Naive B cell (primary cell): Measurements from ENCODE around the gene TLL2. TPM values are rescaled to one million over a fixed set of nuclear protein-coding genes. Genes with fewer than 3 reads are reported as not detected.

Source experiments
- ATAC-seq, 2 donors: fragments of 150-1000 bp; cut with Tn5 transposase; 2 replicates each; pipeline ENCODE4 v1.10.0; 2021; ENCODE audit warnings: low read depth in 2 of 2, mild to moderate bottlenecking in 2 of 2, moderate library complexity in 2 of 2
- DNase-seq: peaks from one replicate; pipeline ENCODE4 v3.0.0; 2022
- H3K27ac Mint-ChIP-seq, 6 donors: one replicate each; pipeline ENCODE4 v1.8.0; 2020 to 2022; ENCODE audit warnings: mild to moderate bottlenecking in 6 of 6, mixed read lengths in 6 of 6, moderate library complexity in 5 of 6, inconsistent platforms in 2 of 6
- H3K27me3 Mint-ChIP-seq, 3 donors: one replicate each; pipeline ENCODE4 v1.8.0; 2021 to 2022; ENCODE audit warnings: mixed read lengths in 3 of 3, mild to moderate bottlenecking in 1 of 3
- H3K36me3 Mint-ChIP-seq, 2 donors: one replicate each; pipeline ENCODE4 v1.8.0; 2020 to 2022; ENCODE audit warnings: mixed read lengths in 2 of 2, inconsistent platforms in 1 of 2, mild to moderate bottlenecking in 1 of 2
- H3K4me1 Mint-ChIP-seq, 3 donors: one replicate each; pipeline ENCODE4 v1.8.0; 2020 to 2022; ENCODE audit warnings: mixed read lengths in 3 of 3, inconsistent platforms in 1 of 3, mild to moderate bottlenecking in 1 of 3, moderate library complexity in 1 of 3
- H3K4me3 Mint-ChIP-seq, 8 donors: one replicate each; pipeline ENCODE4 v1.8.0; 2020 to 2022; ENCODE audit warnings: mild to moderate bottlenecking in 8 of 8, mixed read lengths in 8 of 8, moderate library complexity in 8 of 8, inconsistent platforms in 2 of 8
- H3K9me3 Mint-ChIP-seq, 7 donors: one replicate each; pipeline ENCODE4 v1.8.0; 2020 to 2022; ENCODE audit warnings: mixed read lengths in 7 of 7, mild to moderate bottlenecking in 5 of 7, inconsistent platforms in 2 of 7, moderate library complexity in 1 of 7
- polyA plus RNA-seq, 6 donors: library from polyadenylated mRNA; unstranded; fragments of 300-500 nt; fragmentation: Illumina TruSeq; gene quantifications; one replicate each; pipeline ENCODE4 v1.2.3, GENCODE V29; 2021; ENCODE audit warnings: low read depth in 6 of 6

TLL2 gene
- polyA plus RNA-seq, 6 donors from 2014 or later = 0.03 to 0.77 (median 0.32) TPM; not detected in 2

GRCh38 chr10:96448021-96448457 lies 65.7 kb downstream of the TLL2 start:
- Mint-ChIP-seq H3K27me3 (peaks cover 19 to 41% (median 38%) of the 10 kb centered on the region in 3 donors), H3K9me3 (no peaks in the 10 kb centered on the region), H3K36me3 (no peaks in the 10 kb centered on the region), H3K4me3 (no peak overlapping the region), H3K27ac (no peak overlapping the region), H3K4me1 (no peaks in the 10 kb centered on the region)
- DNase-seq = no peak
- no peak for ATAC-seq

DNA sequence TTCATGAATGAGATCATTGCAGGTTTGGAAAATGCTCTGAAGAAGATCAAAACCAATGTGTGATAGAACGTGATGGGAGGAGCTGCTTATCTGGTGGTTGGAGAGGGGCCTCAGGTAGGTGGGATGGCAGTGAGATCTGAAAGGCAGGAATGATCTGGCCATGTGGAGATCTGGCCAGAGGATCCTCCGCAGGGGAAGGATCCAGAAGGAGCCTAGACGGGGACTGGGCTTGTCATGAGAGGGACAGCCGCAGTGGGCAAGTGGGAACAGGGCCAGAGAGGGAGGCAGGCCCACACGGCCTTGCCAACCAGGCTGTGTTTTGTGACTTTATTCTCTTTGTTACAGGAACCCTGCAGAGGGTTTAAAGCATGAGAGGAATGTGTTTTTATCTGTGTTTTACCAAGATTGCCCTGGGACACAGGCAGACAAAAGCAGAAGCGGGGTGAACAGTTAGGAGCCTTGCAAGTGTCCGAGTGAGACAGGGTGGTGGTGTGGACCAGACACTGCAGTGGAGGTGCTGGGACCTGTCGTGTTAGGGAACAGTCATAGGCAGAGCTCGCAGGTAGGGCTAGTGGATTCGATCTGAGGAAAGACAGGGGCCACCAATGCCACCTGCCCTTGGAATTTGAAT lies 66.6 kb downstream of the TLL2 start:
- no peak for DNase-seq
- H3K4me1 Mint-ChIP-seq = no peaks in the 10 kb centered on the region
- peak overlapping the region in 1 of 6 donors; percentile 34 for H3K27ac Mint-ChIP-seq
- no peaks in the 10 kb centered on the region for H3K9me3 Mint-ChIP-seq
- no peak overlapping the region for H3K4me3 Mint-ChIP-seq
- H3K36me3 Mint-ChIP-seq = no peaks in the 10 kb centered on the region
- peaks cover 19 to 39% (median 38%) of the 10 kb centered on the region in 3 donors for H3K27me3 Mint-ChIP-seq
- no peak for ATAC-seq

DNA sequence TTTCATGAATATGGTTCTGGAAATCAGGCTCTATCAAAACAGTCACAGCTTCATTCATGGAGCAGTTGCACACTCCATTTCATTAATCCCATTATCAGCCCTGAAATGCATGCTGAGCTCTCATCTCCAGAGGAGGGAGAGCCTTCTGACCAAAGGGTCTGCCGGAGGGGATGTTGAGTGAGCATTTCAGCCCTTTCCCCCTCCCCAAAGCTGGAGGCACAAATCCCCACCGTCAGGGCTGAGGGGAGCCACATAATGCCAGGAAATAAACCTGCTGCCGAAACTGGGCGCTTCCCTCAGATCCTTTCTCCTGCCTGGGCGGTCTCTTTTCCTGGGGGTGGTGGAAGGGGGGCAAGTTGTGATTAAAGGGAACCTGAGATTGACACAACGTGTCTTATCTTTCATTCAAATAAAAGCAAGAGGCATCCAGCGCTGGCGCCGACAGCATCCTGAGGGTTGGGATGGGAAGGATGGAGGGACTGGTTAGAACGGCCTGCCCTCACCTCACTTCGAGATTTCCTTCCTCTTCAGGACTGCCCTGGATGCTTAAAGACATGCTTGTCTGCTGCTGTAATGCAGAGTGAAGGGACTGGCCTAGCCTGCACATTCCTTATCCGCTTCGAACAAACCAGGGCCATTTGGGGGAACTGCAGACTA lies 71.6 kb downstream of the TLL2 start:
- H3K4me3 Mint-ChIP-seq = no peak overlapping the region
- H3K9me3 Mint-ChIP-seq = peaks cover 0 to 1% (median 0%) of the 10 kb centered on the region in 7 donors
- no peaks in the 10 kb centered on the region for H3K36me3 Mint-ChIP-seq
- no peaks in the 10 kb centered on the region for H3K4me1 Mint-ChIP-seq
- H3K27ac Mint-ChIP-seq = no peak overlapping the region
- ATAC-seq = no peak
- DNase-seq = no peak
- peaks cover 11 to 28% (median 19%) of the 10 kb centered on the region in 3 donors for H3K27me3 Mint-ChIP-seq

- Mint-ChIP-seq H3K4me3 (peak overlapping the region in 1 of 8 donors; percentile 29), H3K27ac (no peak overlapping the region), H3K27me3 (peaks cover 4 to 21% (median 12%) of the 10 kb centered on the region in 3 donors), H3K36me3 (no peaks in the 10 kb centered on the region), H3K9me3 (peaks cover 0 to 1% (median 0%) of the 10 kb centered on the region in 7 donors), H3K4me1 (no peaks in the 10 kb centered on the region)
- DNase-seq (no peak), ATAC-seq (no peak)
Measured at GRCh38 chr10:96441322-96441885, 72.3 kb downstream of the TLL2 start.

DNA sequence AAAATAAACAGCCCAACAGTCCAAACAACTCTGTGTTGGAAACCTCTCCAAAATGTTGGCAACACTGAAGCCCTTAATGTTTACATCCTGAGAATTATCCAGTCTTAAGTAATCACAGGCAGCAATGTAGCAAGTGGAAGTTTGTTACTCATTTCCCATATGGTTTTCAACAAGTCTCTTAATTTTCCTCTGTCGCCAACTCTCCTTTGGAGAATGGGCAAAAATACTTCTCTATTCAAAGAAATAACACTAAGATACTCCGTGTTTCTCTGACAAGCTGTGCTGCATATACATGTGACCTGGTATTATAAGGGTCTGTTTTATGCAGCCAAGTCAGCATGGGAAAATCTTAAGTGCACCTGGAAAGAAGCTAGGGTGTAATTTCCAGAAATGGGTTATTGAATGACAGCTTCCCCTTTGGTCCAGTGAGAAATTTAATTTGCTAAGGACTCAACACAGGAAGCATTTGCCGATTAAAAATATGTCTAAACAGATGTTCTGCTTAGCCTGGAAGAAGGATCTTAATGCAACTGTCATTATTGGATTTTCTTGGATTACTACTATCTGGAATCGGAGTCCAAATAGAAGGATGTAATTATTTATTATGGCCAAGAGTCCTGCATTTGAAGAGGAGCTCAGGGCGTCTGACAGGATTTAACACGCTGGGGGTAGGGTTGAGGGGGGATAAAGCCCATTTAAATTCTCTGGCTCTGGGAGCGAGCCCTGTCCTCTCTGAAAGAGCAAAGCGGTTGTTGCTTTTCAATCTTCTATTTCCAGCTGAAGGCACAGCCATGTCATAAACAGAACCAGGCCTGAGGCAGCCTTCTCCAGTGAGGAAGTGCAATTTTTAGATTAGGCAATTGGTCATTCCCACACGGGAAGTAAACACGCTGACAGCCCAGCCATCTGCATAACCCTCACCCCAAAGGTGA lies 73.1 kb downstream of the TLL2 start:
- no peaks in the 10 kb centered on the region for H3K4me1 Mint-ChIP-seq
- peaks cover 0 to 4% of the 10 kb centered on the region in 2 donors for H3K36me3 Mint-ChIP-seq
- peaks cover 0 to 6% (median 3%) of the 10 kb centered on the region in 7 donors for H3K9me3 Mint-ChIP-seq
- no peak overlapping the region for H3K4me3 Mint-ChIP-seq
- no peak for DNase-seq
- H3K27ac Mint-ChIP-seq = peak overlapping the region in 1 of 6 donors; percentile 15
- peaks cover 0 to 18% (median 7%) of the 10 kb centered on the region in 3 donors for H3K27me3 Mint-ChIP-seq
- no peak for ATAC-seq

GRCh38 chr10:96439725-96440124 lies 74.0 kb downstream of the TLL2 start:
- DNase-seq (no peak), ATAC-seq (no peak)
- no peak overlapping the region for H3K27ac Mint-ChIP-seq
- H3K4me3 Mint-ChIP-seq = no peak overlapping the region
- H3K27me3 Mint-ChIP-seq = peaks cover 0 to 14% (median 7%) of the 10 kb centered on the region in 3 donors
- peaks cover 0 to 4% of the 10 kb centered on the region in 2 donors for H3K36me3 Mint-ChIP-seq
- peaks cover 3 to 13% (median 7%) of the 10 kb centered on the region in 7 donors for H3K9me3 Mint-ChIP-seq
- no peaks in the 10 kb centered on the region for H3K4me1 Mint-ChIP-seq

DNA sequence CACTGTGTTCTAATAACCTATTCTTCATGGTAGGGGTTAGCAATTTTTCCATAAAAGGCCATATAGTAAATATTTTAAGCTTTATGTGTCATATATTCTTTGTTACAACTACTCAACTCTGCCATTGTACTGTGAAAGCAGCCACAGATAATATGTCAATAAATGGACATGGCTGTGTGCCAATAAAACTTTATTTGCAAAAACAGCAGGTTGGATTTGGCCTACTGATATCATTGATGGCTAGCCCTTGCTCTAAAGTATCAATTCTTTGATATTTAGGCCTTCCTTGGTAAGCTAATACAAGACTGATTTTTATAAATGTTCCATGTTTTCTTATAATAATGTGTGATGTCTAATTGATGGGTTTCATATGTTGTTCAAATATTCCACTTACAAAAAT lies 77.7 kb downstream of the TLL2 start:
- H3K4me1 Mint-ChIP-seq = no peaks in the 10 kb centered on the region
- peaks cover 5 to 21% (median 7%) of the 10 kb centered on the region in 7 donors for H3K9me3 Mint-ChIP-seq
- peaks cover 9 to 34% (median 28%) of the 10 kb centered on the region in 3 donors for H3K27me3 Mint-ChIP-seq
- H3K27ac Mint-ChIP-seq = no peak overlapping the region
- no peak for DNase-seq
- no peak overlapping the region for H3K4me3 Mint-ChIP-seq
- ATAC-seq = no peak
- H3K36me3 Mint-ChIP-seq = peaks cover 0 to 4% of the 10 kb centered on the region in 2 donors

DNA sequence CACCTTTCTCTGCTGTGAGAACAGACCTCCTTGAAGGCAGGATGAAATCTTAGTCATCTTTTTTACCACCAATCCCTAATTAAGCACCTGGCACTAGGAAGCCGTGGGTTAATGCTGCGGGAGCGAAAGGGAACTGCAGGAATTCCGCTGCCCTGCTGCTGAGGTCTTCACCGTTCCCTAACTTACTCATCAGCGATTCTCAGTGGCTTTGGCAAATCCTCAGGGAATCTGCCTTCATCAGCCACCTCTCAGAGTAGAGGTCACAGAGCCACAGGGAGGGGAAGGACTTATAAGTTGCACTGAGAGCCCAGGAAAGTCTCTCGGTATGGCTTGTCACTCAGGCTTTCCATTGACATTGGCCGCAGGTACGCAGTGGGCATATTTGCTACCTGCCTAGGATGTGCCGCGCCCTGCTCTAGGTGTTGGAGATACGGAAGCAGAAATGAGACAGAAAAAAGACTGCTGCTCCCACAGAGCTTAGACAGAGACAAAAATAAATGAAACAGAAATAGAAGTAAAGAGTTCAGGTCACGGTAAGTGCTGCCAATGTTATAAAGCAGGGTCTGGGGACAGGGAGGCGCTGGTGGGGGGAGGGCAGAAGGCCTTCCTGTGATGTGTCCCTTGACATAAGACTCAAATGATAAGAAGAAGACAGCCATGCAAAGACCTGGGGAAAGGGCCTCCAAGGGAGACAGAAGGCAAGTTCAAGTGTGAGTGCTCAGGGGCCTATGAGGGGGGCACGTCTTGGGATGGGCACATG lies 82.3 kb downstream of the TLL2 start:
- H3K36me3 Mint-ChIP-seq = peaks cover 0 to 4% of the 10 kb centered on the region in 2 donors
- DNase-seq = no peak
- no peaks in the 10 kb centered on the region for H3K4me1 Mint-ChIP-seq
- peaks cover 20 to 53% (median 38%) of the 10 kb centered on the region in 3 donors for H3K27me3 Mint-ChIP-seq
- H3K27ac Mint-ChIP-seq = no peak overlapping the region
- H3K4me3 Mint-ChIP-seq = no peak overlapping the region
- peaks cover 5 to 21% (median 9%) of the 10 kb centered on the region in 7 donors for H3K9me3 Mint-ChIP-seq
- ATAC-seq = no peak

GRCh38 chr10:96427291-96427690 lies 86.4 kb downstream of the TLL2 start:
- DNase-seq (no peak), ATAC-seq (no peak)
- no peak overlapping the region for H3K4me3 Mint-ChIP-seq
- H3K4me1 Mint-ChIP-seq = peaks cover 0 to 10% (median 5%) of the 10 kb centered on the region in 3 donors
- peaks cover 15 to 47% (median 29%) of the 10 kb centered on the region in 3 donors for H3K27me3 Mint-ChIP-seq
- H3K9me3 Mint-ChIP-seq = peaks cover 0 to 4% (median 0%) of the 10 kb centered on the region in 7 donors
- no peak overlapping the region for H3K27ac Mint-ChIP-seq
- no peaks in the 10 kb centered on the region for H3K36me3 Mint-ChIP-seq

- Mint-ChIP-seq H3K27ac (no peak overlapping the region), H3K36me3 (no peaks in the 10 kb centered on the region), H3K4me1 (peaks cover 0 to 10% (median 5%) of the 10 kb centered on the region in 3 donors), H3K27me3 (peaks cover 4 to 26% (median 9%) of the 10 kb centered on the region in 3 donors), H3K9me3 (peaks cover 0 to 4% (median 0%) of the 10 kb centered on the region in 7 donors), H3K4me3 (no peak overlapping the region)
- ATAC-seq (no peak), DNase-seq (no peak)
Measured at GRCh38 chr10:96422525-96422924, 91.2 kb downstream of the TLL2 start.

DNA sequence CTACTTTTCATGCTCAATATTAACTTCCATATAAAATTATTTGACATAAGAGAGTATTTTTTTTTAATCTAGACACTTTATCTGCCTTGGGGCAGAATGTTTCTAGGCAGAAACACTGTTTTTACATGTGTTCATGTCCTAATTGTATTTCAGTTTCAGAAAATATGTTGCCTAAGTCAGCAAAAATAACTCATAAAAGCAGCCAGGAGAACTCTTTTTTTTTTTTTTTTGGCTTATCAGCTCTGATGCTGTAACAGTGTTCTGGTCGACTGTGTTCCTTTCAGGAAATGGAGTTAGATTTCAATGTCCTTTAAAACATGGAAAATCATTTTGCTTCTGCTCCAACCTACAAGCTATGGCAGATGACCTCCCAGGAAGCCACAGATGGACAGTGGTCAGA lies 91.7 kb downstream of the TLL2 start:
- Mint-ChIP-seq H3K27me3 (peaks cover 4 to 20% (median 9%) of the 10 kb centered on the region in 3 donors), H3K36me3 (no peaks in the 10 kb centered on the region), H3K9me3 (no peaks in the 10 kb centered on the region), H3K4me1 (peaks cover 0 to 10% (median 5%) of the 10 kb centered on the region in 3 donors), H3K4me3 (no peak overlapping the region), H3K27ac (no peak overlapping the region)
- ATAC-seq (no peak), DNase-seq (no peak)

DNA sequence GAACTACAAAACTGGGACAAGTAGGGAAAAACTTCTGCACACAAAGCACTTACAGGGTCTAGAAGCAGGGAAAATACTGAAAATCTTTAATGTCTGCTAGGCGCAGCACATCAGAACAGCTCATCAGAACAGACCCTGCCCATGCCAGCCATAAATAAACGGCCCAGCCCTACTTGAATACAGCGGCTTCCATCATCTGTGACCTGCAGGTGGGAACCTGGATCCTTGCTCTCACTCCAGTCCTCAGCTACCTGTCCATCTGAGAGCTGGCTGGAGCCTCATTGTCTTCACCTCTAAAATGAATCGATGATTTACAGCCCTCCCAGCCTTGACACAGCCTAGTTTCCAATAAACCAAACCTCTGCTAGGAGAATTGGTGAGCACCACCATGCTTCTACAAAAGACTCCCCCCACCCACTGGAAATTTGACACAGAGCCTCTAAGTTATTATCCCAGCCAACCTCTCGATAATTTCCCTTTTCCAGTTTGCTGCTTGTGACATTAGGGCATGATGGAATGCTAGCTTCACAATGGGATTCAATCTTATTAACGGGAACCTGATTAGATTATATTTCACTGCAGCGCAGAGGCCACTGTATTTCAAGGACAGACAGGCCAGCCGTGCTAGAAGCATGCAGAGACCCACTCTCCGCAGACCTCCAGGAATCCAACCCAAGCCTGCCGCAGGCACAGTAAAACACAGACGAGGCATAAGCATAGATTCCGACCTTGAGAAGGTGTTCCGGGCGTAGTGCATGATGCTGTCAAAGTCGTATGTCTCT lies 93.3 kb downstream of the TLL2 start:
- H3K27me3 Mint-ChIP-seq = peaks cover 4 to 12% (median 9%) of the 10 kb centered on the region in 3 donors
- no peaks in the 10 kb centered on the region for H3K9me3 Mint-ChIP-seq
- H3K27ac Mint-ChIP-seq = no peak overlapping the region
- peaks cover 0 to 10% (median 5%) of the 10 kb centered on the region in 3 donors for H3K4me1 Mint-ChIP-seq
- no peak overlapping the region for H3K4me3 Mint-ChIP-seq
- DNase-seq (no peak), ATAC-seq (no peak)
- H3K36me3 Mint-ChIP-seq = no peaks in the 10 kb centered on the region
